Measurements from ENCODE around the gene OR8G5.

DNA sequence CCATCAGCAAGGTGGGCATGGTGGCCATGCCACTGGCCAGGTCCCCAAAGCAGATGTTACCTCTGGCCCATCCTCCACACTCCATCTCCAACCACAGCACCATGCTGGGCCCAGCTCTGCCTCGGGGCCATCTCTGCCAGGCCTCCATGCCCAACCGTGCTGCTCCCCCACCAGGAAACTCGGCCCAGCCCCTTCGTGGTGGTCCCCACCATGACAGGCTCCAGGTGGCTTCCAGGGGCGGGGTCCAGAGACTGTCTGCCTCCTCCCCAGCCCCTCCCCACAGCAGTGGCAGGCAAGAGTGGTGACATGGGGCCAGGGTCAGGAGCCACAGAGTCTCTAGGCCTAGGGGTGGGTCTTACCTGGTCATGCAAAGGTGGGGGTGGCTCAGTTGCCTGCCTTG is 45.8 kb upstream of the OR8G5 start:
- TF ChIP-seq, protein P1, sequence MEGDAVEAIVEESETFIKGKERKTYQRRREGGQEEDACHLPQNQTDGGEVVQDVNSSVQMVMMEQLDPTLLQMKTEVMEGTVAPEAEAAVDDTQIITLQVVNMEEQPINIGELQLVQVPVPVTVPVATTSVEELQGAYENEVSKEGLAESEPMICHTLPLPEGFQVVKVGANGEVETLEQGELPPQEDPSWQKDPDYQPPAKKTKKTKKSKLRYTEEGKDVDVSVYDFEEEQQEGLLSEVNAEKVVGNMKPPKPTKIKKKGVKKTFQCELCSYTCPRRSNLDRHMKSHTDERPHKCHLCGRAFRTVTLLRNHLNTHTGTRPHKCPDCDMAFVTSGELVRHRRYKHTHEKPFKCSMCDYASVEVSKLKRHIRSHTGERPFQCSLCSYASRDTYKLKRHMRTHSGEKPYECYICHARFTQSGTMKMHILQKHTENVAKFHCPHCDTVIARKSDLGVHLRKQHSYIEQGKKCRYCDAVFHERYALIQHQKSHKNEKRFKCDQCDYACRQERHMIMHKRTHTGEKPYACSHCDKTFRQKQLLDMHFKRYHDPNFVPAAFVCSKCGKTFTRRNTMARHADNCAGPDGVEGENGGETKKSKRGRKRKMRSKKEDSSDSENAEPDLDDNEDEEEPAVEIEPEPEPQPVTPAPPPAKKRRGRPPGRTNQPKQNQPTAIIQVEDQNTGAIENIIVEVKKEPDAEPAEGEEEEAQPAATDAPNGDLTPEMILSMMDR (conservative IDR thresholded peaks at IDR 0.05; ENCODE audit: low read depth, low read length): no peak
- no peak for TF ChIP-seq EZH2phosphoT487 (IDR thresholded peaks at IDR 0.05; ENCODE audit: borderline replicate concordance, low read length)

Data from PC-3 (cell line).